ENCODE measurements around the gene INPP5A. TPM values are rescaled to one million over a fixed set of nuclear protein-coding genes. Genes with fewer than 3 reads are reported as not detected.

The INPP5A gene
- total and polyA plus RNA-seq, 9 of the 15 experiments (the other 6 are each of a cell fraction or from before 2014, with no cell fraction given), result 0.66 to 11.6 (median 7.7) TPM

DNA sequence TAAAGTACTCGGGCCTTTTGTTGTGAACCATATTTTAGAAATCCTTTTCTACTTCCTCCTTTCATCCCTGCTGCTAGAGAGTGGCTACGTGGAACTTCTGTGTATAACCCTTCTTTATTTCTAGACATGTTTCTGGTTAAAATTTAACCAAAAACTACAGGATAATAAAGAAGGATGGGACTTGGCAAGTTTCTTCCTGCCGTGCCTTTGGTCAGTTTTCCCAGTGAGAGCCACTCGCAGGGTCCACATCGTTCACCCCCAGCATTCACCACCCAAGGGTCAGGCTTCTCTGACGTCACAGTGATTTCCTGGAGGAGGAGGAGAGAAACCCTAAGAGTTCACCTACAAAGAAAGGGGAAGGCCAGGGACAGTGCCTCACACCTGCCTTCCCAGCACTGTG lies 203.0 kb downstream of the INPP5A start:
- no peaks in the 10 kb centered on the region for H4K20me1 ChIP-seq (replicated peaks; ENCODE audit: control insufficient read depth, insufficient read depth, low read length)
- in situ Hi-C loops (cut with MboI), result no loop called here
- BruUV-seq (replicated peaks), result no TSS peak
- H3K9ac ChIP-seq (ENCODE audit: insufficient read depth in 1 of 2, low read depth in 2 of 2, low read length in 2 of 2), result no peak overlapping the region
- ChIA-PET POLR2A (no interaction called here), CTCF (ENCODE audit: low intra/inter-chr PET ratio) (no interaction called here)
- H2AFZ ChIP-seq (ENCODE audit: low read depth, low read length), result no peak overlapping the region
- no peak overlapping the region for H3K4me2 ChIP-seq (ENCODE audit: insufficient read depth, low read length)
- WGBS (ENCODE audit: insufficient coverage, low coverage, missing lambda C conversion rate), result 37% methylated on average over 3 of the region's 6 CpGs
- H3K4me3 ChIP-seq, result no peak overlapping the region
- intact Hi-C loops (cut with micrococcal nuclease), result no loop called here
- no peaks in the 10 kb centered on the region for H3K79me2 ChIP-seq (ENCODE audit: control insufficient read depth, insufficient read depth, low read length)
- H3K36me3 ChIP-seq (ENCODE audit: control insufficient read depth, insufficient read depth, low read length), result no peaks in the 10 kb centered on the region
- ATAC-seq (no peak), DNase-seq (ENCODE audit: extremely low read depth in 1 of 4, low spot score in 3 of 4) (no peak), FAIRE-seq (no peak)
- no peaks in the 10 kb centered on the region; a peak in 1 of 5 replicates for H3K4me1 ChIP-seq (replicated peaks in 1 of 2; ENCODE audit: control insufficient read depth in 2 of 2, insufficient read depth in 2 of 2, low read length in 2 of 2)
- no peak overlapping the region for H3K27ac ChIP-seq (ENCODE audit: extremely low read depth, low read depth, low read length)
- H3K27me3 ChIP-seq (ENCODE audit: control insufficient read depth in 2 of 2, insufficient read depth in 2 of 2, low read length in 2 of 2), result no peaks in the 10 kb centered on the region
- H3K9me1 ChIP-seq (ENCODE audit: control insufficient read depth, insufficient read depth, low read length), result no peaks in the 10 kb centered on the region
- no peaks in the 10 kb centered on the region for H3K9me3 ChIP-seq (replicated peaks; ENCODE audit: control insufficient read depth, insufficient read depth, low read depth, low read length)
- TF ChIP-seq ZNF347 (CRISPR knock-in tag; IDR thresholded peaks at IDR 0.05; ENCODE audit: low read depth) (no peak), PRMT5 (CRISPR knock-in tag; IDR thresholded peaks at IDR 0.05) (no peak), YY1 (IDR thresholded peaks at IDR 0.05; ENCODE audit: borderline replicate concordance in 1 of 3, control insufficient read depth in 1 of 3, extremely low read depth in 1 of 3, insufficient read depth in 3 of 3, insufficient read length in 1 of 3, insufficient replicate concordance in 2 of 3, low read depth in 1 of 3, low read length in 2 of 3) (no peak), BACH1 (tag; IDR thresholded peaks at IDR 0.05) (no peak), ZNF24 (IDR thresholded peaks at IDR 0.05) (no peak), ATF7 (IDR thresholded peaks at IDR 0.05) (no peak), POU5F1 (IDR thresholded peaks at IDR 0.05; ENCODE audit: borderline replicate concordance, low read depth, low read length, partially characterized antibody) (no peak), CEBPB (tag; IDR thresholded peaks at IDR 0.05) (no peak), TEAD2 (tag; IDR thresholded peaks at IDR 0.05) (no peak)
- TF ChIP-seq, protein P1, sequence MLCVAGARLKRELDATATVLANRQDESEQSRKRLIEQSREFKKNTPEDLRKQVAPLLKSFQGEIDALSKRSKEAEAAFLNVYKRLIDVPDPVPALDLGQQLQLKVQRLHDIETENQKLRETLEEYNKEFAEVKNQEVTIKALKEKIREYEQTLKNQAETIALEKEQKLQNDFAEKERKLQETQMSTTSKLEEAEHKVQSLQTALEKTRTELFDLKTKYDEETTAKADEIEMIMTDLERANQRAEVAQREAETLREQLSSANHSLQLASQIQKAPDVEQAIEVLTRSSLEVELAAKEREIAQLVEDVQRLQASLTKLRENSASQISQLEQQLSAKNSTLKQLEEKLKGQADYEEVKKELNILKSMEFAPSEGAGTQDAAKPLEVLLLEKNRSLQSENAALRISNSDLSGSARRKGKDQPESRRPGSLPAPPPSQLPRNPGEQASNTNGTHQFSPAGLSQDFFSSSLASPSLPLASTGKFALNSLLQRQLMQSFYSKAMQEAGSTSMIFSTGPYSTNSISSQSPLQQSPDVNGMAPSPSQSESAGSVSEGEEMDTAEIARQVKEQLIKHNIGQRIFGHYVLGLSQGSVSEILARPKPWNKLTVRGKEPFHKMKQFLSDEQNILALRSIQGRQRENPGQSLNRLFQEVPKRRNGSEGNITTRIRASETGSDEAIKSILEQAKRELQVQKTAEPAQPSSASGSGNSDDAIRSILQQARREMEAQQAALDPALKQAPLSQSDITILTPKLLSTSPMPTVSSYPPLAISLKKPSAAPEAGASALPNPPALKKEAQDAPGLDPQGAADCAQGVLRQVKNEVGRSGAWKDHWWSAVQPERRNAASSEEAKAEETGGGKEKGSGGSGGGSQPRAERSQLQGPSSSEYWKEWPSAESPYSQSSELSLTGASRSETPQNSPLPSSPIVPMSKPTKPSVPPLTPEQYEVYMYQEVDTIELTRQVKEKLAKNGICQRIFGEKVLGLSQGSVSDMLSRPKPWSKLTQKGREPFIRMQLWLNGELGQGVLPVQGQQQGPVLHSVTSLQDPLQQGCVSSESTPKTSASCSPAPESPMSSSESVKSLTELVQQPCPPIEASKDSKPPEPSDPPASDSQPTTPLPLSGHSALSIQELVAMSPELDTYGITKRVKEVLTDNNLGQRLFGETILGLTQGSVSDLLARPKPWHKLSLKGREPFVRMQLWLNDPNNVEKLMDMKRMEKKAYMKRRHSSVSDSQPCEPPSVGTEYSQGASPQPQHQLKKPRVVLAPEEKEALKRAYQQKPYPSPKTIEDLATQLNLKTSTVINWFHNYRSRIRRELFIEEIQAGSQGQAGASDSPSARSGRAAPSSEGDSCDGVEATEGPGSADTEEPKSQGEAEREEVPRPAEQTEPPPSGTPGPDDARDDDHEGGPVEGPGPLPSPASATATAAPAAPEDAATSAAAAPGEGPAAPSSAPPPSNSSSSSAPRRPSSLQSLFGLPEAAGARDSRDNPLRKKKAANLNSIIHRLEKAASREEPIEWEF (CRISPR knock-in tag; IDR thresholded peaks at IDR 0.05), result no peak
- TF ChIP-seq, protein P2, sequence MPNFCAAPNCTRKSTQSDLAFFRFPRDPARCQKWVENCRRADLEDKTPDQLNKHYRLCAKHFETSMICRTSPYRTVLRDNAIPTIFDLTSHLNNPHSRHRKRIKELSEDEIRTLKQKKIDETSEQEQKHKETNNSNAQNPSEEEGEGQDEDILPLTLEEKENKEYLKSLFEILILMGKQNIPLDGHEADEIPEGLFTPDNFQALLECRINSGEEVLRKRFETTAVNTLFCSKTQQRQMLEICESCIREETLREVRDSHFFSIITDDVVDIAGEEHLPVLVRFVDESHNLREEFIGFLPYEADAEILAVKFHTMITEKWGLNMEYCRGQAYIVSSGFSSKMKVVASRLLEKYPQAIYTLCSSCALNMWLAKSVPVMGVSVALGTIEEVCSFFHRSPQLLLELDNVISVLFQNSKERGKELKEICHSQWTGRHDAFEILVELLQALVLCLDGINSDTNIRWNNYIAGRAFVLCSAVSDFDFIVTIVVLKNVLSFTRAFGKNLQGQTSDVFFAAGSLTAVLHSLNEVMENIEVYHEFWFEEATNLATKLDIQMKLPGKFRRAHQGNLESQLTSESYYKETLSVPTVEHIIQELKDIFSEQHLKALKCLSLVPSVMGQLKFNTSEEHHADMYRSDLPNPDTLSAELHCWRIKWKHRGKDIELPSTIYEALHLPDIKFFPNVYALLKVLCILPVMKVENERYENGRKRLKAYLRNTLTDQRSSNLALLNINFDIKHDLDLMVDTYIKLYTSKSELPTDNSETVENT (CRISPR knock-in tag; IDR thresholded peaks at IDR 0.05), result no peak
- TF ChIP-seq, protein P3, sequence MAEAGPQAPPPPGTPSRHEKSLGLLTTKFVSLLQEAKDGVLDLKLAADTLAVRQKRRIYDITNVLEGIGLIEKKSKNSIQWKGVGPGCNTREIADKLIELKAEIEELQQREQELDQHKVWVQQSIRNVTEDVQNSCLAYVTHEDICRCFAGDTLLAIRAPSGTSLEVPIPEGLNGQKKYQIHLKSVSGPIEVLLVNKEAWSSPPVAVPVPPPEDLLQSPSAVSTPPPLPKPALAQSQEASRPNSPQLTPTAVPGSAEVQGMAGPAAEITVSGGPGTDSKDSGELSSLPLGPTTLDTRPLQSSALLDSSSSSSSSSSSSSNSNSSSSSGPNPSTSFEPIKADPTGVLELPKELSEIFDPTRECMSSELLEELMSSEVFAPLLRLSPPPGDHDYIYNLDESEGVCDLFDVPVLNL (CRISPR knock-in tag; IDR thresholded peaks at IDR 0.05; ENCODE audit: low read depth), result no peak

Measured in K562 (cell line).